Brain microvascular endothelial cell (primary cell): Measurements from ENCODE around the gene MACROD2.

Experiments used
- DNase-seq: peaks from one replicate; pipeline ENCODE4 v3.0.0-alpha.2; 2020
- H3K27ac ChIP-seq: fragments of 250-450 bp; sonication (Bioruptor Pico); 2 replicates; pipeline ENCODE4 v1.5.1; 2020; ENCODE audit warnings: mild to moderate bottlenecking, moderate library complexity
- H3K27me3 ChIP-seq: fragments of 250-450 bp; sonication (Bioruptor Pico); replicated peaks from 2 replicates; pipeline ENCODE4 v1.5.1; 2020; ENCODE audit warnings: mild to moderate bottlenecking
- H3K36me3 ChIP-seq: fragments of 250-450 bp; sonication (Bioruptor Pico); replicated peaks from 2 replicates; pipeline ENCODE4 v1.5.1; 2020; ENCODE audit warnings: mild to moderate bottlenecking
- H3K4me3 ChIP-seq: 2 replicates; pipeline ENCODE4 v1.5.1; 2011; ENCODE audit warnings: low read depth, mild to moderate bottlenecking, control low read depth, low read length, moderate library complexity
- in situ Hi-C: cut with HindIII; loops from 2 replicates; pipeline ENCODE4 v1.10.0; 2017; ENCODE audit warnings: low sequenced_read_pairs, low pct_ligation_motif_present
- TF ChIP-seq, protein P1 (sequence below): IDR thresholded peaks from 2 replicates; pipeline ENCODE4 v1.5.1; 2011; ENCODE audit warnings: low read depth, mild to moderate bottlenecking, moderate library complexity, low read length, control low read depth, inconsistent platforms; ENCODE audit errors: missing control alignments

MACROD2 gene

GRCh38 chr20:14790771-14791620 is 795.7 kb downstream of the MACROD2 start:
- TF ChIP-seq, protein P1, sequence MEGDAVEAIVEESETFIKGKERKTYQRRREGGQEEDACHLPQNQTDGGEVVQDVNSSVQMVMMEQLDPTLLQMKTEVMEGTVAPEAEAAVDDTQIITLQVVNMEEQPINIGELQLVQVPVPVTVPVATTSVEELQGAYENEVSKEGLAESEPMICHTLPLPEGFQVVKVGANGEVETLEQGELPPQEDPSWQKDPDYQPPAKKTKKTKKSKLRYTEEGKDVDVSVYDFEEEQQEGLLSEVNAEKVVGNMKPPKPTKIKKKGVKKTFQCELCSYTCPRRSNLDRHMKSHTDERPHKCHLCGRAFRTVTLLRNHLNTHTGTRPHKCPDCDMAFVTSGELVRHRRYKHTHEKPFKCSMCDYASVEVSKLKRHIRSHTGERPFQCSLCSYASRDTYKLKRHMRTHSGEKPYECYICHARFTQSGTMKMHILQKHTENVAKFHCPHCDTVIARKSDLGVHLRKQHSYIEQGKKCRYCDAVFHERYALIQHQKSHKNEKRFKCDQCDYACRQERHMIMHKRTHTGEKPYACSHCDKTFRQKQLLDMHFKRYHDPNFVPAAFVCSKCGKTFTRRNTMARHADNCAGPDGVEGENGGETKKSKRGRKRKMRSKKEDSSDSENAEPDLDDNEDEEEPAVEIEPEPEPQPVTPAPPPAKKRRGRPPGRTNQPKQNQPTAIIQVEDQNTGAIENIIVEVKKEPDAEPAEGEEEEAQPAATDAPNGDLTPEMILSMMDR = no peak
- Histone ChIP-seq H3K27me3 (no peaks in the 10 kb centered on the region), H3K27ac (no peak overlapping the region), H3K36me3 (no peaks in the 10 kb centered on the region), H3K4me3 (no peak overlapping the region)
- peak; percentile 20 for DNase-seq
- in situ Hi-C loops = no loop called here

DNA sequence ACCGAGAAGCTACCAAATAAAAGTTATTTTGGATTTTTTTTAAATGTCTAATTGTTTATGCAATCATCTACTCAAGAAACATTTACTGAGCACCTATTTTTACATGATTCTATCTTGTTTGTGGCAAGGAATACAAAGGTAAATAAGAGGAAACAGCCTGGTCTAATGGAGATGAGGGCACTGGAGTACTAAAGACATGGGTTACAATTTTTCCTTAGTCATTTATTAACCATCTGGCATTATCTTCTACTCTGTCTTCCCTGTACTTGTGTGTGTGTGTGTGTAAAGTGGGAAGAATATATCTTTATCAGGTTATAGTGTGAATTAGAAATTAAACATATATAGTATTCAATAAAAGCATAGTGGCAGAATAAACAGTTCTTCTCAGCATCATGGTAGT is 797.6 kb downstream of the MACROD2 start:
- no peak overlapping the region for H3K27ac ChIP-seq
- H3K27me3 ChIP-seq = no peaks in the 10 kb centered on the region
- no peak overlapping the region for H3K4me3 ChIP-seq
- H3K36me3 ChIP-seq = no peaks in the 10 kb centered on the region
- TF ChIP-seq, protein P1 = no peak
- in situ Hi-C loops = no loop called here
- no peak for DNase-seq

DNA sequence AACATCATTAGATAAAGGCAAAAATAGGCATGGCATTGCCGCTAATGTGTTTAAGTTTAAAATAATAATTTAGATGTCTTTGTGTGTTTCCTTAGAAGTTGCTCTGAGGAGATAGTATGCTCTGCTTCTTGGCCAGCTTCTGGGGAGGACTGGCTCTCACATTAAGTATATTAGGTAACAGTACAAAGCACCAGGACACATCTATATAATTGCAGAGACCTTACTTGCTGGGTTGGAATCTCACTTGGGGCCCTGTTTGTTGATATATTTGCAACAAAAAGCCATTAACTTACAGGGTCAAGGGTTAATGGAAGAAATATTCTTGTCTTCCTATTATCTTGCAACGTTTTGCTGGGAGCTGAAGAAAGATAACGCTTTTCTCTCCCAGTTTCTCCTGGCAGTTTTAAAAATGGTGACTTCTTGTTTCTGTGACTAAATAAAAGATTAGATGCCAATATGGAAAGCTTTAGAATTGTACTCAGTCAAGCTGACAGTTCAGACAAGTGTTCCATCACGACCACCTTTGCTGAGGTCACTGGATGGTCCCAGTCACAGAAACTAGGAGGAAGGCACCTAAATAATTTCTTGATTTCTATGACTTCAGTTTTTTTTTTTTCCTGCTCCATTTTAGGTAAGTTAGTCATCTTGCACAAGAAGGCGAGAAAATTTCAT is 804.4 kb downstream of the MACROD2 start:
- in situ Hi-C loops = no loop called here
- TF ChIP-seq, protein P1 = no peak
- no peak for DNase-seq
- Histone ChIP-seq H3K27me3 (no peaks in the 10 kb centered on the region), H3K4me3 (no peak overlapping the region), H3K27ac (no peak overlapping the region), H3K36me3 (no peaks in the 10 kb centered on the region)

- no peak for DNase-seq
- in situ Hi-C loops = no loop called here
- Histone ChIP-seq H3K36me3 (no peaks in the 10 kb centered on the region), H3K4me3 (no peak overlapping the region), H3K27ac (no peak overlapping the region), H3K27me3 (no peaks in the 10 kb centered on the region)
- TF ChIP-seq, protein P1 = no peak
Measured at GRCh38 chr20:14800707-14801425, 805.5 kb downstream of the MACROD2 start.

DNA sequence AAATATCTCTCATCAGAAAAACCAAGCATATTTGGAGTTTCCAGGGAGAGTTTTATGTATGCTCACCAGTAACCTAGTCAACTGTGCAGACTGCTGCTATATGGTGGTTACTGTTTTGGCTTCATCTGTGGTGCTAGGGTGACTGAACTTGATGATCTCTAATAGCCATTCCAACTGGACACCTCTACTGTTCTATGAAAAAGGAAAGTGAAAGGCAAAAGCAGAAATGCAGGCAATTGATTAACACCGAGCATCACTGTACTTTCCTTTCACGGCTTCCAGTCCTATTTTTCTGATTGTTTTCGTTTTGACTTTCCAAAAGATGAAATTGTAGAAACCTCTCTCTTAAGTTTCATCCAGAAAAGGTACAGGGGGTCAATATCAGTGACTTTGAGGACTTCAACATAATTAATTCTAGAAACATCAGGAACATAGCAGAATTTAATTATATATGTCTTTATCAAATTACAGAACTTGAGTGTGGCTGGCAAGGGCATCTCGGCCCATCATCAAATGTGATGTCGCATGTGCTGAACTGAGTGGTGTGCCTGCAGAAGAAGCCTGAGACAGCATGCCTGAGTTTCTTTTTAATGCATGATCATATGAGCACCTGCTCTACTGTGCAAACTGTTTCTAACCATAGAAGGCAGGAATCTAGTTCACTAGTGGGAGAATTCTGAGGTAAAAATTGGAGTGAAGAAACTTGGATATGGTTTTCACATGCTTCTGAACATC is 806.4 kb downstream of the MACROD2 start:
- TF ChIP-seq, protein P1 = no peak
- DNase-seq = no peak
- H3K27me3 ChIP-seq = no peaks in the 10 kb centered on the region
- in situ Hi-C loops = no loop called here
- H3K27ac ChIP-seq = no peak overlapping the region
- H3K36me3 ChIP-seq = no peaks in the 10 kb centered on the region
- H3K4me3 ChIP-seq = no peak overlapping the region
